Measurements from ENCODE around the gene RBM27.
"Not testable (repeated sequence)": the region's sequence is repeated elsewhere in the genome, so short reads cannot be mapped to it uniquely, and the experiment has no call there.

DNA sequence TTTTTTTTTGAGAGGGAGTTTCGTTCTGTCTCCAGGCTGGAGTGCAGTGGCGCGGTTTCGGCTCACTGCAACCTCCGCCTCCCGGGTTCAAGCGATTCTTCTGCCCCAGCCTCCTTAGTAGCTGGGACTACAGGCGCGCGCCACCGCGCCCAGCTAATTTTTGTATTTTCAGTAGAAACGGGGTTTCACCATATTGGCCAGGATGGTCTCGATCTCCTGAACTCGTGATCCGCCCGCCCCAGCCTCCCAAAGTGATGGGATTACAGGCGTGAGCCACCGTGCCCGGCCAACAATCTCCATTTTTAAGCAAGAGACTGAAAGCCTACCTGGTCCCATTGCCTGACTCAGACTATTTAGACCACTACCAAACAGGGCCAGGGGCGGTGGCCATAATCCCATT, 20.0 kb upstream of the RBM27 start:
- TF ChIP-seq CTCF (IDR thresholded peaks at IDR 0.05 in 2 of 3, conservative IDR thresholded peaks at IDR 0.05 in 1 of 3; ENCODE audit: control insufficient read depth in 2 of 3, extremely low read depth in 1 of 3, insufficient read depth in 1 of 3, low read depth in 3 of 3, low read length in 3 of 3); JUND (IDR thresholded peaks at IDR 0.05; ENCODE audit: low read depth, low read length); POLR2A (IDR thresholded peaks at IDR 0.05; ENCODE audit: low read depth, low read length); ZNF274 (IDR thresholded peaks at IDR 0.05; ENCODE audit: insufficient read depth, insufficient read length); SRF (IDR thresholded peaks at IDR 0.05; ENCODE audit: low read depth in 2 of 2, low read length in 2 of 2); ATF2 (IDR thresholded peaks at IDR 0.05; ENCODE audit: low read length); TAF1 (IDR thresholded peaks at IDR 0.05; ENCODE audit: borderline replicate concordance, low read depth, low read length); SP1 (IDR thresholded peaks at IDR 0.05; ENCODE audit: low read depth, low read length); NFYB (IDR thresholded peaks at IDR 0.05; ENCODE audit: insufficient read depth, low read depth, low read length); EP300 (IDR thresholded peaks at IDR 0.05; ENCODE audit: borderline replicate concordance in 1 of 2, control insufficient read depth in 1 of 2, low read depth in 2 of 2, low read length in 2 of 2): not testable (repeated sequence)
- TF ChIP-seq, protein P1, sequence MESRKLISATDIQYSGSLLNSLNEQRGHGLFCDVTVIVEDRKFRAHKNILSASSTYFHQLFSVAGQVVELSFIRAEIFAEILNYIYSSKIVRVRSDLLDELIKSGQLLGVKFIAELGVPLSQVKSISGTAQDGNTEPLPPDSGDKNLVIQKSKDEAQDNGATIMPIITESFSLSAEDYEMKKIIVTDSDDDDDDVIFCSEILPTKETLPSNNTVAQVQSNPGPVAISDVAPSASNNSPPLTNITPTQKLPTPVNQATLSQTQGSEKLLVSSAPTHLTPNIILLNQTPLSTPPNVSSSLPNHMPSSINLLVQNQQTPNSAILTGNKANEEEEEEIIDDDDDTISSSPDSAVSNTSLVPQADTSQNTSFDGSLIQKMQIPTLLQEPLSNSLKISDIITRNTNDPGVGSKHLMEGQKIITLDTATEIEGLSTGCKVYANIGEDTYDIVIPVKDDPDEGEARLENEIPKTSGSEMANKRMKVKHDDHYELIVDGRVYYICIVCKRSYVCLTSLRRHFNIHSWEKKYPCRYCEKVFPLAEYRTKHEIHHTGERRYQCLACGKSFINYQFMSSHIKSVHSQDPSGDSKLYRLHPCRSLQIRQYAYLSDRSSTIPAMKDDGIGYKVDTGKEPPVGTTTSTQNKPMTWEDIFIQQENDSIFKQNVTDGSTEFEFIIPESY (IDR thresholded peaks at IDR 0.05) = not testable (repeated sequence)
- TF ChIP-seq, protein P2, sequence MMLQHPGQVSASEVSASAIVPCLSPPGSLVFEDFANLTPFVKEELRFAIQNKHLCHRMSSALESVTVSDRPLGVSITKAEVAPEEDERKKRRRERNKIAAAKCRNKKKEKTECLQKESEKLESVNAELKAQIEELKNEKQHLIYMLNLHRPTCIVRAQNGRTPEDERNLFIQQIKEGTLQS (IDR thresholded peaks at IDR 0.05; ENCODE audit: borderline replicate concordance, extremely low read depth, low read depth, low read length) = not testable (repeated sequence)
- TF ChIP-seq, protein P3, sequence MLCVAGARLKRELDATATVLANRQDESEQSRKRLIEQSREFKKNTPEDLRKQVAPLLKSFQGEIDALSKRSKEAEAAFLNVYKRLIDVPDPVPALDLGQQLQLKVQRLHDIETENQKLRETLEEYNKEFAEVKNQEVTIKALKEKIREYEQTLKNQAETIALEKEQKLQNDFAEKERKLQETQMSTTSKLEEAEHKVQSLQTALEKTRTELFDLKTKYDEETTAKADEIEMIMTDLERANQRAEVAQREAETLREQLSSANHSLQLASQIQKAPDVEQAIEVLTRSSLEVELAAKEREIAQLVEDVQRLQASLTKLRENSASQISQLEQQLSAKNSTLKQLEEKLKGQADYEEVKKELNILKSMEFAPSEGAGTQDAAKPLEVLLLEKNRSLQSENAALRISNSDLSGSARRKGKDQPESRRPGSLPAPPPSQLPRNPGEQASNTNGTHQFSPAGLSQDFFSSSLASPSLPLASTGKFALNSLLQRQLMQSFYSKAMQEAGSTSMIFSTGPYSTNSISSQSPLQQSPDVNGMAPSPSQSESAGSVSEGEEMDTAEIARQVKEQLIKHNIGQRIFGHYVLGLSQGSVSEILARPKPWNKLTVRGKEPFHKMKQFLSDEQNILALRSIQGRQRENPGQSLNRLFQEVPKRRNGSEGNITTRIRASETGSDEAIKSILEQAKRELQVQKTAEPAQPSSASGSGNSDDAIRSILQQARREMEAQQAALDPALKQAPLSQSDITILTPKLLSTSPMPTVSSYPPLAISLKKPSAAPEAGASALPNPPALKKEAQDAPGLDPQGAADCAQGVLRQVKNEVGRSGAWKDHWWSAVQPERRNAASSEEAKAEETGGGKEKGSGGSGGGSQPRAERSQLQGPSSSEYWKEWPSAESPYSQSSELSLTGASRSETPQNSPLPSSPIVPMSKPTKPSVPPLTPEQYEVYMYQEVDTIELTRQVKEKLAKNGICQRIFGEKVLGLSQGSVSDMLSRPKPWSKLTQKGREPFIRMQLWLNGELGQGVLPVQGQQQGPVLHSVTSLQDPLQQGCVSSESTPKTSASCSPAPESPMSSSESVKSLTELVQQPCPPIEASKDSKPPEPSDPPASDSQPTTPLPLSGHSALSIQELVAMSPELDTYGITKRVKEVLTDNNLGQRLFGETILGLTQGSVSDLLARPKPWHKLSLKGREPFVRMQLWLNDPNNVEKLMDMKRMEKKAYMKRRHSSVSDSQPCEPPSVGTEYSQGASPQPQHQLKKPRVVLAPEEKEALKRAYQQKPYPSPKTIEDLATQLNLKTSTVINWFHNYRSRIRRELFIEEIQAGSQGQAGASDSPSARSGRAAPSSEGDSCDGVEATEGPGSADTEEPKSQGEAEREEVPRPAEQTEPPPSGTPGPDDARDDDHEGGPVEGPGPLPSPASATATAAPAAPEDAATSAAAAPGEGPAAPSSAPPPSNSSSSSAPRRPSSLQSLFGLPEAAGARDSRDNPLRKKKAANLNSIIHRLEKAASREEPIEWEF (IDR thresholded peaks at IDR 0.05; ENCODE audit: insufficient replicate concordance, low read depth, low read length) = not testable (repeated sequence)
